HG03342 (cell line): Measurements from ENCODE around the gene USP6NL.

Experiments used
- ATAC-seq: cut with Tn5 transposase; IDR thresholded peaks from one replicate; pipeline ENCODE4 v1.9.1; 2021; ENCODE audit warnings: mild to moderate bottlenecking, moderate library complexity; ENCODE audit not compliant: unreplicated experiment

The USP6NL gene

GRCh38 chr10:11429439-11430052 lies 181.9 kb downstream of the USP6NL start:
- no peak for ATAC-seq

- ATAC-seq: no peak
Observed at GRCh38 chr10:11425676-11426075, 185.8 kb downstream of the USP6NL start.

DNA sequence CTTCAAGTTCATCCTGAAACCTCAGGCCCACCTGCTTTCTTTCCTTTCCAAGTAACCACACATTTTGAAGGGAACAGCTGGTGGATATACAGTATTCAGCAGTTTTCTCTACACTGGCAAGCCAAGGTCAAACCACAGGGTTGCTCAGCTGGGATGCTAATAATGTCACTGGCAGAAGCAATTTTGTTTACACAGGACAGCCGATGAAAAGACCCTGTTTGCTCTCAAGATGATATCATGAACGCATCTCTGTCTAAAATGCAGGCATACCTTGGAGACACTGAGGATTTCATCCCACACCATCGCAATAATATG lies 186.2 kb downstream of the USP6NL start:
- no peak for ATAC-seq

- no peak for ATAC-seq
Observed at GRCh38 chr10:11424456-11425295, 186.8 kb downstream of the USP6NL start.

- ATAC-seq: no peak
Observed at GRCh38 chr10:11416974-11417373, 194.5 kb downstream of the USP6NL start.

- ATAC-seq: no peak
Observed at GRCh38 chr10:11415095-11415494, 196.4 kb downstream of the USP6NL start.

GRCh38 chr10:11414314-11415038 lies 197.0 kb downstream of the USP6NL start:
- ATAC-seq: no peak

DNA sequence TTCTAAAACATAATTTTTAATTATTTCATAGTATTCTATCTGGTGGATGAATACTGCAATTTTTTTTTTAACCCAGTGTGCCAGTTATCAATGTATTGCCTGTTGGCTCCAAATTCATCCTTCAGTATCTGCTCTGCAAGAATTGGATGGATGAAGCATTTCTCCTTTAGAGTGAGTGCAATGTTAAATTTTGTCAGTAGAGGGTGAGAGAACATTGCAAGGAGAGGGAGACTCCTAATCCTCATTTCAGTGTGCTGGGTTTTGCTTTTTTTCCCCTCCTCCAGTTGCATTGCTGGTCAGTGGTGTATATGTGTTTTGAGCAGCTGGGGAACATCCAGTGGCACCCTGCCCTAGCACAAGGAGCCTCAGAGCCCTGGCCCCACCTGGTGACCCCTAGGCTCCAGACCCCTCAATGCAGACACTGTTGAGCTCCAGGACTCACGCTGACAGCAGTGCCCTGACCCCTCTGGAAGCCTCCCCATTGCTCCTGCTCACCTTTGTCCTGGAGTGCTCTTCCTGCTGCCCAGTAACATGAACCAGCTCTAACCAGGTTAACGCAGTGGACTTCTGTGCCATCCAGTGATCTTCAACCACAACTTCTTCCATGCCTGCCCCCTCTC lies 199.4 kb downstream of the USP6NL start:
- no peak for ATAC-seq

- no peak for ATAC-seq
Observed at GRCh38 chr10:11409357-11409756, 202.1 kb downstream of the USP6NL start.

DNA sequence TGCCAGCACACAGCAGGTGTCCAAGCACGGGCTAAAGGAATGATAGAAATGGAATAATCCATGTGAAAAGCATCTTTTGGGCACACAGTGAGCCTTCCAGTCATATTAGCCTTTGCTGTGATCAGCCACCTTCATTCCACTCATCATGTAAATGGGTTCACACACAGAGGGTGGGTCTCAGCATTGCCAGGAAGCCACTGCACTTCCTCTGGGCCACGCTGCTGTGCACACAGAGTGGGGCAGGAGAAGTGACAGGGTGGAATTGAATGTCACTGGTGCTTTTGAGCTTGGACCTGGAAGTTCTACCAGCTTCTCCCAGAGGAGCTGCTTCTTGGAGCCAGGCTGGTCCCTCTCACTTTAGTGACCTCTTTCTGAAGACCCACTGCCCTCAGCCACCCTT lies 203.5 kb downstream of the USP6NL start:
- no peak for ATAC-seq

GRCh38 chr10:11406746-11407145 lies 204.7 kb downstream of the USP6NL start:
- no peak for ATAC-seq

- no peak for ATAC-seq
Observed at GRCh38 chr10:11404901-11405300, 206.5 kb downstream of the USP6NL start.
